Fibroblast of the conjunctiva (primary cell): ENCODE measurements around the gene CRISP2.

Experiments
- DNase-seq: peaks from one replicate; pipeline ENCODE4 v3.0.0-alpha.2; 2010; ENCODE audit warnings: low read depth

Gene CRISP2

GRCh38 chr6:49662231-49662891, 51.0 kb downstream of the CRISP2 start:
- DNase-seq = no peak

- no peak for DNase-seq
Observed at GRCh38 chr6:49653942-49654341, 59.4 kb downstream of the CRISP2 start.

GRCh38 chr6:49653438-49653837, 59.9 kb downstream of the CRISP2 start:
- no peak for DNase-seq

GRCh38 chr6:49651239-49651638, 62.1 kb downstream of the CRISP2 start:
- DNase-seq = no peak

GRCh38 chr6:49649988-49650387, 63.4 kb downstream of the CRISP2 start:
- no peak for DNase-seq

- DNase-seq = no peak
Observed at GRCh38 chr6:49648036-49648435, 65.3 kb downstream of the CRISP2 start.

- DNase-seq = no peak
Observed at GRCh38 chr6:49647476-49647875, 65.9 kb downstream of the CRISP2 start.

- no peak for DNase-seq
Observed at GRCh38 chr6:49646942-49647341, 66.4 kb downstream of the CRISP2 start.

- no peak for DNase-seq
Observed at GRCh38 chr6:49646130-49646824, 67.1 kb downstream of the CRISP2 start.

- DNase-seq = no peak
Observed at GRCh38 chr6:49645139-49645538, 68.2 kb downstream of the CRISP2 start.
